KMS-11 (cell line): ENCODE data around the gene PACSIN2.

Source experiments
- H2AFZ ChIP-seq: fragments of 200-600 bp; sonication (generic); 2 replicates; pipeline ENCODE4 v1.6.1; 2016; ENCODE audit warnings: antibody characterized with exemption, mixed run types, low read depth
- H3K27ac ChIP-seq: fragments of 200-600 bp; sonication (generic); 2 replicates; pipeline ENCODE4 v1.6.1; 2016; ENCODE audit warnings: mild to moderate bottlenecking, mixed run types
- H3K27me3 ChIP-seq: fragments of 200-600 bp; sonication (generic); 2 replicates; pipeline ENCODE4 v1.6.1; 2017; ENCODE audit warnings: mild to moderate bottlenecking, low read depth, mixed run types, moderate library complexity; ENCODE audit not compliant: insufficient read depth
- H3K36me3 ChIP-seq: fragments of 200-600 bp; sonication (generic); 2 replicates; pipeline ENCODE4 v1.6.1; 2017; ENCODE audit warnings: mild to moderate bottlenecking, mixed run types; ENCODE audit not compliant: insufficient read depth
- H3K4me1 ChIP-seq: fragments of 200-600 bp; sonication (generic); 2 replicates; pipeline ENCODE4 v1.6.1; 2016; ENCODE audit warnings: mild to moderate bottlenecking, low read depth, mixed run types; ENCODE audit not compliant: poor library complexity, severe bottlenecking
- H3K4me2 ChIP-seq: fragments of 200-600 bp; sonication (generic); 2 replicates; pipeline ENCODE4 v1.7.0; 2016; ENCODE audit warnings: mild to moderate bottlenecking, mixed run types
- H3K4me3 ChIP-seq: fragments of 200-600 bp; sonication (generic); IDR thresholded peaks from 2 replicates; pipeline ENCODE4 v1.6.1; 2017; ENCODE audit warnings: low read depth, low read length, mixed read lengths; ENCODE audit not compliant: insufficient read depth
- H3K79me2 ChIP-seq: fragments of 200-600 bp; sonication (generic); 2 replicates; pipeline ENCODE4 v1.6.1; 2016; ENCODE audit warnings: low read depth, mixed run types; ENCODE audit not compliant: insufficient read depth
- H3K9ac ChIP-seq: fragments of 200-600 bp; sonication (generic); 2 replicates; pipeline ENCODE4 v1.6.1; 2016; ENCODE audit warnings: mild to moderate bottlenecking, mixed run types
- H4K20me1 ChIP-seq: fragments of 200-600 bp; sonication (generic); 2 replicates; pipeline ENCODE4 v1.6.1; 2016; ENCODE audit warnings: mild to moderate bottlenecking, mixed run types; ENCODE audit not compliant: insufficient read depth
- TF ChIP-seq, protein P1 (sequence below): fragments of 200-600 bp; sonication (generic); conservative IDR thresholded peaks from 2 replicates; pipeline ENCODE4 v1.6.1; 2017; ENCODE audit warnings: low read depth, mild to moderate bottlenecking, antibody characterized with exemption, low read length, moderate library complexity, mixed read lengths

PACSIN2 gene

GRCh38 chr22:42932857-42933484 is 82.0 kb downstream of the PACSIN2 start:
- Histone ChIP-seq H4K20me1 (no peaks in the 10 kb centered on the region), H3K27me3 (no peaks in the 10 kb centered on the region), H3K4me2 (no peak overlapping the region), H3K79me2 (no peaks in the 10 kb centered on the region), H3K4me1 (peaks cover 11% of the 10 kb centered on the region), H3K36me3 (no peaks in the 10 kb centered on the region), H2AFZ (no peak overlapping the region), H3K27ac (no peak overlapping the region), H3K4me3 (no peak overlapping the region), H3K9ac (no peak overlapping the region)
- TF ChIP-seq, protein P1, sequence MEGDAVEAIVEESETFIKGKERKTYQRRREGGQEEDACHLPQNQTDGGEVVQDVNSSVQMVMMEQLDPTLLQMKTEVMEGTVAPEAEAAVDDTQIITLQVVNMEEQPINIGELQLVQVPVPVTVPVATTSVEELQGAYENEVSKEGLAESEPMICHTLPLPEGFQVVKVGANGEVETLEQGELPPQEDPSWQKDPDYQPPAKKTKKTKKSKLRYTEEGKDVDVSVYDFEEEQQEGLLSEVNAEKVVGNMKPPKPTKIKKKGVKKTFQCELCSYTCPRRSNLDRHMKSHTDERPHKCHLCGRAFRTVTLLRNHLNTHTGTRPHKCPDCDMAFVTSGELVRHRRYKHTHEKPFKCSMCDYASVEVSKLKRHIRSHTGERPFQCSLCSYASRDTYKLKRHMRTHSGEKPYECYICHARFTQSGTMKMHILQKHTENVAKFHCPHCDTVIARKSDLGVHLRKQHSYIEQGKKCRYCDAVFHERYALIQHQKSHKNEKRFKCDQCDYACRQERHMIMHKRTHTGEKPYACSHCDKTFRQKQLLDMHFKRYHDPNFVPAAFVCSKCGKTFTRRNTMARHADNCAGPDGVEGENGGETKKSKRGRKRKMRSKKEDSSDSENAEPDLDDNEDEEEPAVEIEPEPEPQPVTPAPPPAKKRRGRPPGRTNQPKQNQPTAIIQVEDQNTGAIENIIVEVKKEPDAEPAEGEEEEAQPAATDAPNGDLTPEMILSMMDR: no peak

DNA sequence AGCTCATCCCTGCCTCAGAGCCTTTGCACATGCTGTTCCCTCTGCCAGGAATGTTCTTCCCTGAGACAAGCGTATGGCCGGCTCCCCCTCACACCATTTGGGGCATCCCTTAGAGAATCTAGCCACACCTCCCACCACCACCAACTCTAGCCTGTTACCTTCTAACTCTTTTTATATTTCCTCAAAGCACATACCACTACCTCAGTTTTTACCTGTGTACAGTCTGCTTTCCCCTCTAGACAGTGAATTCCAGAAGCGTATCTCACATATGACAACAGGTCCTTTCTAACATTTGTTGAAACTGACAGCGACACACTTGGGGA is 82.8 kb downstream of the PACSIN2 start:
- H3K4me2 ChIP-seq: no peak overlapping the region
- no peak overlapping the region for H3K4me3 ChIP-seq

DNA sequence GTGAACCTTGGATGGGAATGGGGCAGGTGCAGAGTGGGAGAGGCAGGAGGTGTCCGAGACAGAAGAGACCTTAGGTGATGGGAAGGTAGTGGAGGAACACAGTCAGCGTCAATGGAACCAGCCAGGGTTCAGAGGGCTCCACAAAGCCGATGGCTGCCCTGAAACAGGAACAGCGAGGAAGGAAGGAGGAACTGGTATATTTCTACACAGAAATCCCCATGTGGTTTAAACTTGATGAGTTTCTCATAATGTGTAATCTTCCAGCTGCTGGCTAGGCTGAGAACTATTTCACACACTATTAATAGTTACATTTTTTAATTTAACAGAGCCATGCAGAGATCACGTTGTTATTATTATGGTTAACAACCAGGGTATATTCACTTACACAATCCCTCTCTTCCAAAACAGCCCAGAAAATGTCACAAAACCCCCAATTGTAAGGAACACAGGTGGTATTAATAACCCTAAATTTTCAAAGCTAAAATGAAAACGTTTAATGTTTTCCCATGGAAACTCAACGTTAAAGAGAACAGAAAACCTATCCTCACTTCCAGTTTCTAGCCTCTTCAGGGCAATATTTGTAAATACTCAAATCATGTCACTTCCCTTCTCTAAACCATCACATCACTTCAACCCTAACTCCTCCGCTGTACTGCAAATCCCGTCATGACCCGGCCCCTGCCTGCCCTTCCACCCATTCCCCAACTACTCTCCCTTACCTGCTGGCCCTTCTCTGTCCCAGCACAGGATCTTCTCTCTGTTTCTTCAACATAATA is 83.3 kb downstream of the PACSIN2 start:
- no peaks in the 10 kb centered on the region for H3K27me3 ChIP-seq
- H3K4me1 ChIP-seq: peaks cover 5% of the 10 kb centered on the region
- no peak overlapping the region for H3K4me2 ChIP-seq
- TF ChIP-seq, protein P1: no peak
- no peaks in the 10 kb centered on the region for H4K20me1 ChIP-seq
- no peak overlapping the region for H3K4me3 ChIP-seq
- no peaks in the 10 kb centered on the region for H3K79me2 ChIP-seq
- no peak overlapping the region for H2AFZ ChIP-seq
- H3K36me3 ChIP-seq: no peaks in the 10 kb centered on the region
- no peak overlapping the region for H3K27ac ChIP-seq
- H3K9ac ChIP-seq: no peak overlapping the region

More for the DNA sequence above, 82.8 kb downstream of the PACSIN2 start:
- H3K4me1 ChIP-seq: peaks cover 5% of the 10 kb centered on the region
- H3K79me2 ChIP-seq: no peaks in the 10 kb centered on the region
- TF ChIP-seq, protein P1: no peak
- no peaks in the 10 kb centered on the region for H3K36me3 ChIP-seq
- no peak overlapping the region for H3K9ac ChIP-seq
- H2AFZ ChIP-seq: no peak overlapping the region
- H3K27ac ChIP-seq: no peak overlapping the region
- H4K20me1 ChIP-seq: no peaks in the 10 kb centered on the region
- H3K27me3 ChIP-seq: no peaks in the 10 kb centered on the region

- Histone ChIP-seq H2AFZ (no peak overlapping the region), H3K27me3 (no peaks in the 10 kb centered on the region), H3K9ac (no peak overlapping the region), H3K36me3 (no peaks in the 10 kb centered on the region), H4K20me1 (no peaks in the 10 kb centered on the region), H3K4me3 (no peak overlapping the region), H3K79me2 (no peaks in the 10 kb centered on the region), H3K4me1 (peaks cover 5% of the 10 kb centered on the region), H3K4me2 (no peak overlapping the region), H3K27ac (no peak overlapping the region)
- TF ChIP-seq, protein P1: no peak
These were observed 84.0 kb downstream of the PACSIN2 start for GRCh38 chr22:42930810-42931420.
